SK-N-DZ (cell line): ENCODE measurements around the gene SMAP2. TPM values are rescaled to one million over a fixed set of nuclear protein-coding genes. Genes with fewer than 3 reads are reported as not detected.
"Not testable (repeated sequence)": the region's sequence is repeated elsewhere in the genome, so short reads cannot be mapped to it uniquely, and the experiment has no call there.

ENCODE experiments used
- DNase-seq: peaks from one replicate; pipeline ENCODE4 v3.0.0-alpha.2; 2015; ENCODE audit warnings: low spot score
- polyA plus RNA-seq, 2 experiments: library from polyadenylated mRNA; depleted of rRNA; stranded (reverse); fragments of >200 nt; gene quantifications; 2 replicates each; pipeline ENCODE4 v1.2.3, GENCODE V29; 2014

SMAP2 gene
- polyA plus RNA-seq (2014; cell fraction: cytosol; rRNA removed), result 16.5 and 17.8 TPM in 2 replicates
- 14.5 and 17.0 TPM in 2 replicates for polyA plus RNA-seq (2014; cell fraction: nucleus; rRNA removed)

GRCh38 chr1:40373323-40374283 lies at the start of gene SMAP2:
TSS of gene SMAP2 (plus strand) at chr1:40373727. CDS start at chr1:40374121, 394 bp downstream.
- peak; percentile 90 for DNase-seq

DNA sequence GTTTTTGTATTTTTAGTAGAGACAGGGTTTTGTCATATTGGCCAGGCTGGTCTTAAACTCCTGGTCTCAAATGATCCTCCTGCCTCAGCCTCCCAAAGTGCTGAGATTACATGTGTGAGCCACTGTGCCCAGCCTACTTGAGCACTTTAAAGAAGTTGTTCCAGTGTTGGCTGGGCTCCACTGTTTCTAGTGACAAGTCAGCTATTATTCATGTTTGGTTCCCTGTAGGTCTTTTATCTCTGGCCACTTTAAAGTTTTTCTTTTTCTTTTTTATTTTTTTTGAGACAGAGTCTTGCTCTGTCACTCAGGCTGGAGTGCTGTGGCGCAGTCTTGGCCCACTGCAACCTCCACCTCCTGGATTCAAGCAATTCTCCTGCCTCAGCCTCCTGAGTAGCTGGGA lies 42.1 kb upstream of the SMAP2 start:
- not testable (repeated sequence) for DNase-seq

GRCh38 chr1:40332695-40333094 lies 40.8 kb upstream of the SMAP2 start:
- DNase-seq, result no peak

DNA sequence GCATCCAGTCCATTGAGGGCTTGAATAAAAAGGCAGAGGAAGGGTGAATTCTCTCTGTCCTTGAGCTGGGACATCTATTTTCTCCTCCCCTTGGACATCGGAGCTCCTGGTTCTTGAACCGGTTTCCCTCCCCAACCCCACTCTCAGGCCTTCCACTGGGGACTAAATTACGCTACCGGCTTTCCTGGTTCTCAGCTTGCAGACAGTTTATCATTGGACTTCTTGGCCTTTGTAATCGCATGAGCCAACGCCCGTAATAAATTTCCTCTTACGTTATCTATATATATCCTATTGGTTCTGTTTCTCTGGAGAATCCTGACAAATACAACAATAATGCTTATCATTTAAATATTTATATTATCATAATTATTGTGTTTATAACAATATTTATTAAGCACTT lies 36.1 kb upstream of the SMAP2 start:
- DNase-seq, result no peak

DNA sequence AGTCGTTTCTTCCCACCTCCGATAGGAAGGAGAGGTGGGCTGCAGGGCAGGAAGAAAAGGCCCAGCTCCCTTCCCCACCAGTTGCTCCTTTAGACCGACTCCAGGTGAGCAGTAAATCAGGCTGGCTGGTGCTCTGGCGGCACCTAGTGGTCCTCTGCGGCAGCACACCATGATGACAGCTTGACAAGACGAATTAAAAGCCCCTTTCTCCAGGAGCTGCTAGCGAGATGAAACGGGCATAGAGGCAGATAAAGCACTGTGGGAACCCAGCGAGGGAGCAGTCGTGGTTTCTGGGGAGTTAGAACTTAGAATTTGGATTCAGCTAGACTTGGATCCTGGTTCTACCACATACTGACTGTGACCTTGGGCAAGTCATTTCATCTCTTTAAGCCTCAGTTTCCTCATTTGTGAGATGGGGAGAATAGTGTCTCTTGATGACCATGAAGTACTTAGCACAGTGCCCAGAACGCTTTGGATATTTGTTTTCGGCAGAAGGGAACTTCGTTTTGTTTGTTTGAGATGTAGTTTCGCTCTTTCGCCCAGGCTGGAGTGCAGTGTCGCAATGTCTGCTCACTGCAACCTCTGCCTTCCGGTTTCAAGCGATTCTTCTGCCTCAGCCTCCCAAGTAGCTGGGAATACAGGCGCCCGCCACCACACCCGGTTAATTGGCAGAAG lies 34.6 kb upstream of the SMAP2 start:
- DNase-seq, result peak; percentile 81

DNA sequence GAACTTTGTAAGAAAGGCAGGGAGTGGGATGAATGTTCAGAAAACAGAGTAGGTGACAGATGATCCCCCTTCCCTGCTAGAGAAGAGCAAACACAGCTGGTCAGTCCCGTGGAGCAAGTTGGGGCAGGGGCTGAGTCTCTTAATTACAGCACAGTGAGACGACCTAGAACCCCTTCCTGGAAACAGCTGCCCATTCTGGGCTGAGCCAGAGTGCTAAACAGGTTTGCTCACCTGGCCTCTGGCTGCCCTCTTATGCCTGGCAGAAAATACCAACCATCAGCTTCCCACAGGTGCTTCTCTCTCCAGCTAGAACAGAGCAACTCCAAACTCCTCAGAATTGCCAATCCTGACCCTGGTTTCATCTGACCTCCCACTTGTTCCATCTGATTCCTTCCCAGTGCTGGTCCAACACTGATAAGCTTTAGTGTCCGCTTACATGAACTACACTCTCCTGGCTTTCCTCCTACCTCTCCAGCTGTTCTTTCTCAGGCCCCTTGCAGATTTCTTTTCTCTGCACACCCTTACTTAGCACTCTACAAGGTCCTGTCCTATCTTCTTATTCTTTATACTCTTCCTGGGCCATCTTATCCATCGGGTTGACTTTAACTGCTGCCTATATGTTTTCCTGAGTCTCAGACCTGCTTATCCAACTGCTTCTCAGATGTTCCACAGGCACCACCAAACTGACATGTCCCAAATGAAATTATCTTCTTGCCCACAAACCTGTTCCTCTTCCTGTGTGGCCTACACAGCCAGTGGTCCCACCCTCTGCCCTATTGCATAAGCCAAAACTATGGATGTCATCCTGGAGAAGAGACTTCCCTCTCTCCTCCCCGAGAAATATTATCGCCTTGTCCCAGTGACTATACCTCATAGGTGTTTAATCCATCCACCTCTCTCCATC lies 33.9 kb upstream of the SMAP2 start:
- DNase-seq, result no peak

DNA sequence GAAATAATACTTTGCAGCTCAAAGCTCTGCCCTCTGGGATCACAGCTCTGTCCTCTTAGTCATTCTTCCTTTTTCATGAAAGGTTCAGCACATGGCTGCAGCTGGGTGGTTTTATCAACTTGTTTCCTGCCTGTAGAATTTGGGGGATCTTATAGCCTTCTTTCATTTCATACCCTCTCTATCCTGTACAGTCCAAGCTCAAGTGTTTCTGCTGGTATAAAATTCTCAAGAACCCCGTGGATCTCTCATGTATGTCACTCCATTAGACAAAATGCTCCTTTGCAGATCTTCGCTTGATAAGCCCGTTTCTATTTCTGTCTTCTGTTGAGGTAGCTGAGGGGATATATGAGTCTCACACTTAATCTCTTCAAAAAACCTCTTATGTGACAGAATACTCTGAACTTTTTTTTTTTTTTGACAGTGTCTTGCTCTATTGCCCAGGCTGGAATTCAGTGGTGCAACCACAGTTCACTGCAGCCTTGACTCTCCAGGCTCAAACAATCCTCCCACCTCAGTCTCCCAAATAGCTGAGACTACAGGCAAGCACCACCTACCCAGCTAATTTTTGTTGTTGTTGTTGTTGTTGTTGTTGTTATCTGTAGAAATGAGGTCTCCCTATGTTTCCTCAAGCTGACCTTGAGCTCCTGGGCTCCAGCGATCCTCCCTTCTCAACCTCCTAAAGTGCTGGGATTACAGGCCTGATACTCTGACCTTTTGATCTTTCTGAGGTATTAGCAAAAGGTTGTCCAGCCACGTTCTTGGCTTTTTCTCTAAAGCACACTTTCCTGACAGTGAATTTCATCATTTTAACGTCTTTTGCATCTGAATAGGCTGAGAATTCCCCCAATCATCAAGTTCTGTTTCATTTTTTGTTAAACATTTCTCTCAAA lies 31.8 kb upstream of the SMAP2 start:
- DNase-seq, result no peak

DNA sequence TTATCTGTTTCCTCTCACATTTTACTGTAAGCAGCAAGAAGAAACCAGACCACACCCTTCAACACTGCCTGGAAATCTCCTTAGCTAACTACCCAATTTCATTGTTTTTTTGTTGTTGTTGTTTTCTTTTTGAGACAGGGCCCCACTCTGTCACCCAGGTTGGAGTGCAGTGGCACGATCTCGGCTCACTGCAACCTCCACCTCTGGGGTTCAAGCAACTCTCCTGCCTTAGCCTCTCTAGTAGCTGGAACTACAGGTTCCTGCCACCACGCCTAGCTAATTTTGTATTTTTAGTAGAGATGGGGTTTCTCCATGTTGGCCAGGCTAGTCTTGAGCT lies 31.2 kb upstream of the SMAP2 start:
- not testable (repeated sequence) for DNase-seq

GRCh38 chr1:40344597-40344996 lies 28.9 kb upstream of the SMAP2 start:
- no peak for DNase-seq

DNA sequence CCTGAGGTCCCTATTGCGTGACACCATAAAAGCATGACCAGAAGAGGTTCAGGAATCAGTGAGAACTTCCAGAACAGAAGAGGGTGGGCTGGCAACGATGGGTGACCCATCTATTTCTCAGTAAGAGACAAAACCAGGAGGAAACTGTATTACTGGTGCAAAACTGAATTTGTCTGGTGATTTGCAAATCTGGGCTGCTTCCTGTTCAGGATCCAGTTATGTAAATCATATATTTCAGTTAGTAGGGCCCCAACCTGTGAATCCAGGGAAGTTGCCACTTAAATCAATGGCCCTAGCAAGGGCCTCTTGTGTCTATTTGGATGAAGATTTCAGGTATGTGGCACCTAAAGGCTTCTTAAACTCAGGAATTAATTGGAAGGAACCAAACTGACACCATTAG lies 23.1 kb upstream of the SMAP2 start:
- no peak for DNase-seq

DNA sequence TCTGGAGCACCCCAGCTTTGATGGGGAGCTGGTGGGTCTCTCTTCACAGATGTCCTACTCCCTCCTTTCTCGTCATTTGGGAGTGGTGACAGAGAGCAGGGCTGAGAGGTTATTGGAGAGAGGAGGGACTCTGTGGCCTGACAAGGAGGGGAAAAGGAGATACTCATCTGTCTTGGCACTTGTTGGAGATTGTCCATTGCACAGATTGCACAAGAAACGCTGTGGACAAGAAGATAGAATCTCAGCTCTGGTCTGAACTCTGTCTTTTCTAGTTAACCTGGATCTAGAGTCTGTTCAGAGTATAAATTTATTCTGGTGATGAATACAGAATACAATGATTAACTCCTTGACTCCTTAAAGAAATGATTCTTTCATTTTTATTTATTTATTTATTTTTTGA lies 22.4 kb upstream of the SMAP2 start:
- no peak for DNase-seq

GRCh38 chr1:40352126-40352525 lies 21.4 kb upstream of the SMAP2 start:
- no peak for DNase-seq

- DNase-seq, result no peak
These were observed 20.4 kb upstream of the SMAP2 start for GRCh38 chr1:40353082-40353481.

DNA sequence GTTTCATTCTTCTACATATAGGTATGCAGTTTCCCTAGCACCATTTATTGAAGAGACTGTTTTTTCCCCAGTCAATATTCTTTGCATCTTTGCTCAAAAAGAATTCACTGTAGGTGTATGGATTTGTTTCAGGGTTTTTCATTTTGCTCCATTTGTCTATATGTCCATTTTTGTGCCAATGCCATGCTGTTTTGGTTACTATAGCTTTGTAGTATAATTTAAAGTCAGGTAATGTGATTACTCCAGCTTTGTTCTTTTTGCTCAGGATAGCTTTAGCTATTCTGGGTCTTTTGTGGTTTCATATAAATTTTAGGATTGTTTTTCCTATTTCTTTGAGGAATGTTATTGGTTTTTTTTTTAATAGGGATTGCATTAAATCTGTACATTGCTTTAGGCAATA lies 15.9 kb upstream of the SMAP2 start:
- no peak for DNase-seq

- no peak for DNase-seq
These were observed 12.9 kb upstream of the SMAP2 start for GRCh38 chr1:40360631-40361030.

DNA sequence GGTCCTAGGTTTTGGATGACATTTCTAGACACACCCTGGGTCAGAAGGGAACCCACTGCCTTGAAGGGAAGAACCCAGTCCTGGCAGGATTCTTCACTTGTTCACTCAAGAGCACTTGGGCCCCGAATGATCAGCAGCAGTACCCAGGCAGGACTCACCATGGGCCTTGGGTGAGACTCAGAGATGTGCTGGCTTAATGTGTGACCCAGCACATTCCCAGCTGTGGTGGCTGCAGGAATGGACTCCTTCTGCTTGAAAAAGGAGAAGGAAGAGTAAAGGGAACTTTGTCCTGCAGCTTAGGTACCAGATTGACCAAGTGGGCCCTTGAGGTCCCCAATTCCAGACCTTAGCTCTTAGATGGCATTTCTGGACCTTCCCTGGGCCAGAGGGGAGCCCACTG lies 12.3 kb upstream of the SMAP2 start:
- no peak for DNase-seq

GRCh38 chr1:40361637-40362036 lies 11.9 kb upstream of the SMAP2 start:
- no peak for DNase-seq

- DNase-seq, result no peak
These were observed 11.3 kb upstream of the SMAP2 start for GRCh38 chr1:40362199-40362598.

GRCh38 chr1:40362699-40363098 lies 10.8 kb upstream of the SMAP2 start:
- DNase-seq, result no peak

GRCh38 chr1:40363721-40364120 lies 9.8 kb upstream of the SMAP2 start:
- no peak for DNase-seq
